GM12801 (cell line): ENCODE data around the gene PRR30.

Experiments
- CTCF ChIP-seq: IDR thresholded peaks from one replicate; pipeline ENCODE4 v1.5.1; 2011; ENCODE audit warnings: control low read depth; ENCODE audit not compliant: insufficient read length; ENCODE audit errors: extremely low read depth

PRR30 gene

GRCh38 chr2:27138111-27138510 is 1.1 kb downstream of the PRR30 start:
- no peak for TF ChIP-seq CTCF

GRCh38 chr2:27137322-27137935 is 1.8 kb downstream of the PRR30 start:
- TF ChIP-seq CTCF: no peak

DNA sequence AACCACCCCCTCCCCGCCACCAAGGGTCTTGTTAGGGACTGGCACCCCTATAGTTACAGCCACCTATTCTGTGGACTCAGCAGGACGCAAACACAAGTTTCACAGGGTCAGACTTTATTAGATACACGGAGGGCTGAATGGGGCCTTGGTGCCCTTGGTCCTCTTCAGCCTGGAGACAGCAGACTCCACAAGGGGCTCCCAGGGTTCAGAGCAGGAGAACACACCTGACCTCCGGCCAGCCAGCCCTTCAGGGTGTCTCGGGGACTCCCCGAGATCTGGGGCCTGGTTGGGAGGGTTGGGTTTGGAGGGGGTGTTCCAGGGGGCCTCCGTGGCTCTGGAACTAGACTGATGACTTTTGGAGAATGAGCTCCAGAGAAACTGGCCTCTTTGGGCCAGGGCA is 2.5 kb downstream of the PRR30 start:
- no peak for TF ChIP-seq CTCF

DNA sequence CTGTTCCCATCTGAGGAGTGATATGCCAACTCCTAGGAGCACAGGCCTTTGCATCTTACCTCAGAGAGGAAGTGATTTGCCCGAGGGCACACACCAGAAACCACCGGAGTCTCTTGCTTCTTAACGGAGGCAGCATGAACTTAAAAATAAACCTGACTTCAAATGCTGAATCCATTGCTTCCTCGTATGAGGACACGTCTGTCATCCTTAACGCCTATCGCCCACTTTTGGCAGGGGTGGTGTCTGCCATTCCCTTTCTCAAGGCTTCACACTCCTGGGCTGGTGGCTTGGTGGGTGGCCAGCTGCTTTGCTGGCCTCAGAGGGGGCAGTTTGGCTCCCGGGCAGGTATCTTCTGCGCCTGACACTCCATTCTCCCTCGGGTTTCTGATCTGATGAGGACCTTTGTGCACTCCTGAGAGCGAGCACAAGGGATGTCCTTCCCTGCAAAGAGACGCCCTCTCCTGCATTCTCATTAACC is 3.7 kb downstream of the PRR30 start:
- no peak for TF ChIP-seq CTCF

DNA sequence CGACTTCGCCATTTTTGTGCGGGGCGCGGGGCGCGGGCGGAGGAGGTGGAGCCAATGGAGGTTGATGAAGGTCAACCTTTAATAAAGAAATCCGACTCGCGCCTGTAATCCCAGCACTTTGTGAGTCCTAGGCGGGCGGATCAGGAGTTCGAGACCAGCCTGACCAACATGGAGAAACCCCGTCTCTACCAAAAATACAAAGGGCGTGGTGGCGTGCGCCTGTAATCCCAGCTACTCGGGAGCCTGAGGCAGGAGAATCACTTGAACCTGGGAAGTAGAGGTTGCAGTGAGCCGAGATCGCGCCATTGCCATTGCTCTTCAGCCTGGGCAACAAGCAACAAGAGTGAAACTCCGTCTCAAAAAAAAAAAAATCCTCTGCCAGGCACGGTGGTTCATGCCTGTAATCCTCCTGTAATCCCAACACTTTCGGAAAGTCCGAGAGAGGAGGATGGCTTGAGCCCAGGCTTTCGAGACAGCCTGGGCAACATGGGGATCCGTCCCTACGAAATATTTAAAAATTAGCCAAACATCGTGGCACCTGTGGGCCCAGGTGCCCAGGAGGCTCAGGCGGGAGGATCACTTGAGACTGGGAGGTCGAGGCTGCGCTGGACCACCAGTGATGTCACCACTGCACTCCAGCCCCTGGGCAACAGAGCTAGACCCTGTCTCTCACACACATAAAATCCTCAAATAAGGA is 4.3 kb downstream of the PRR30 start:
- no peak for TF ChIP-seq CTCF

- no peak for TF ChIP-seq CTCF
These were observed 5.1 kb downstream of the PRR30 start, which contains the start of gene PREB for GRCh38 chr2:27133905-27134780. PREB (minus strand) TSS chr2:27134636; CDS start chr2:27134421, 215 bp downstream.

DNA sequence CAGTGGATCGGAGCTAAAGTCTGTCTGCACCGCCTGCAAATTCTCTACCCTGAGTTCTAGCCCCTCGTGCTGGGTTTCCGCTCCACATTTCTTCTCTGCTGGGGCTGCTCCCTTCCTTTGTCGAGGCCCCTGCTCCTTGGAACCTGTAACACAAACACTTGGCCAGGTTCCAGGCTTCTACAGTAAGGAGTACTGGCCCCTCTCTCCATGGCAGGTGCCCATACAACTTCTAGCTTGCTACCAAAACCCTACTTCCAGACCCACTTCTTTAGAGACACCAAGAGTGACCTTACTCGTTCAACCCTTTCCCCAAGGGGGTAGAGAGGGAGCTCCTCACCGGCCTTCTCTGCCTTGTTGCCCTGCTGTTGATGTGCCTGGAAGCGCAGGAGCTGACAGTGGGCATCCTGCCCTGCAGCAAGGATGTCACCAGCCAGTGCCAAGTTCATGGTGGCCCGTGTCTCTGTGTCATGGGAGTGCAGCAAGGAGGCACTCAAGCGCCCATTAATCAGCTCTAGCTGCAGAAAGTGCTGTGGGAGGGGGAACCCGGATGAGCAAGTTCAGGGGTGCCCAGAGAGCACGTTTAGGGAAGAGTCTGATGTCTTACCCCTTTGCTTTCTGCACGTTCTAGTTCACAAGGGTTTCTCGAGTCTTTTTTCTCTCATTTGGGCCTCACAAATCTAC is 5.9 kb downstream of the PRR30 start:
- no peak for TF ChIP-seq CTCF
